OCI-LY3 (cell line): ENCODE measurements around the gene NR3C2.

Experiments
- H2AFZ ChIP-seq: fragments of 200-600, 300-600 bp; shearing (Covaris generic); 2 replicates; pipeline ENCODE4 v1.6.0; 2014; ENCODE audit warnings: antibody characterized with exemption, low read depth, low read length
- H3K27ac ChIP-seq: fragments of 200-600, 300-600 bp; sonication (generic); 2 replicates; pipeline ENCODE4 v1.5.1; 2014; ENCODE audit warnings: mild to moderate bottlenecking, low read length, moderate library complexity, mixed read lengths
- H3K27me3 ChIP-seq: fragments of 200-600, 300-600 bp; sonication (generic); 2 replicates; pipeline ENCODE4 v1.6.1; 2014; ENCODE audit warnings: low read depth, low read length, mixed read lengths
- H3K36me3 ChIP-seq: fragments of 200-600, 300-600 bp; sonication (generic); replicated peaks from 2 replicates; pipeline ENCODE3; 2014; ENCODE audit warnings: low read depth, low read length, mixed read lengths
- H3K4me1 ChIP-seq: fragments of 300-600, 200-600 bp; sonication (generic); 2 replicates; pipeline ENCODE4 v1.6.1; 2014; ENCODE audit warnings: low read length, mixed read lengths
- H3K4me2 ChIP-seq: fragments of 200-600, 300-600 bp; sonication (generic); 2 replicates; pipeline ENCODE4 v1.6.1; 2014; ENCODE audit warnings: low read length, mixed read lengths
- H3K4me3 ChIP-seq: fragments of 300-600, 200-600 bp; sonication (generic); 2 replicates; pipeline ENCODE4 v1.5.1; 2014; ENCODE audit warnings: antibody characterized with exemption, mild to moderate bottlenecking, low read length, moderate library complexity
- H3K79me2 ChIP-seq: fragments of 300-600, 200-600 bp; shearing (Covaris generic); 2 replicates; pipeline ENCODE4 v1.6.1; 2014; ENCODE audit warnings: mild to moderate bottlenecking, low read length, mixed read lengths
- H3K9ac ChIP-seq: fragments of 300-600, 200-600 bp; shearing (Covaris generic); 2 replicates; pipeline ENCODE4 v1.6.0; 2014; ENCODE audit warnings: mild to moderate bottlenecking, low read length, moderate library complexity
- H3K9me3 ChIP-seq: fragments of 200-600, 300-600 bp; shearing (Covaris generic); 2 replicates; pipeline ENCODE4 v1.6.1; 2014; ENCODE audit warnings: low read length, mixed read lengths; ENCODE audit not compliant: insufficient read depth
- H4K20me1 ChIP-seq: fragments of 200-600, 300-600 bp; sonication (generic); 2 replicates; pipeline ENCODE4 v1.6.1; 2016; ENCODE audit warnings: low read length, mixed read lengths; ENCODE audit not compliant: insufficient read depth
- EZH2phosphoT487 ChIP-seq: fragments of 200-600 bp; shearing (Covaris generic); IDR thresholded peaks from 2 replicates; pipeline ENCODE4 v1.6.1; 2018; ENCODE audit warnings: antibody characterized with exemption, mixed run types, low read depth
- TF ChIP-seq, protein P1 (sequence below): fragments of 200-600, 300-600 bp; sonication (generic); IDR thresholded peaks from 2 replicates; pipeline ENCODE4 v1.5.1; 2014; ENCODE audit warnings: antibody characterized with exemption, low read length, low read depth

Gene NR3C2

DNA sequence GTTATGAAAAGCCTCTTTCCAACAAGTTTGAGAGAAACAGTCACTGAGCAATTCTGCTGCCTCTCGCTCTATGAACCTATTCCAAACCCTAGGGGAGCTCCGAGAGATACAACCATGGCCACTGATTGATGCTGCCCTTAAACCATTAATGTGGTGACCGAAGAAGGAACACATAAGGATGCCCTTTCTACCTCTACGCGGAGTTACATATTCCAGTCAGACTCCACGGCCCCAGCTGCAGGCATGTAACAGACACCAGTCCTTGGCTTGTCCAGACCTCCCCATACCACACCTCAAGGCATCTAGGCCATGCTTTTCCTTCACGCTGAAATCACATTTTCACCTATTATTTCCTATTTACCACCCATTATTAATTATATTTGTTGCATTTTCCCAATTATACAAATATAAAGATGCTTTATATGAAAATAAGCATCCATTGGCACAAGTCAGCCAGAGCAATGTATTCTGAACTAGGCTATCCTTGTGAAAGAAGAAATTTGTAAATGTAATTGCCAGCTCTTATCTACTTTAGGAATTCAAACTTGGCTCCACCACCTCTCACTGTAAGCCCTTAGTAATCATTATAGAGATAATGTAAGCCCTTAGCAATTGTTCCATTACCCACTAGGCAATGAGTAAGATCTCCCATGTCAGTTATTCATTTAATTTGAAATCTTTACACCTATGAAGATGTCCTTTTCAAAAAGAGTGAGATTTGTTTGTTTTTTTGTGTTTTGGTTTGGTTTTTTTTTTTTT lies 338.4 kb downstream of the NR3C2 start:
- H2AFZ ChIP-seq = no peak overlapping the region
- no peaks in the 10 kb centered on the region for H3K36me3 ChIP-seq
- no peak for TF ChIP-seq EZH2phosphoT487
- TF ChIP-seq, protein P1, sequence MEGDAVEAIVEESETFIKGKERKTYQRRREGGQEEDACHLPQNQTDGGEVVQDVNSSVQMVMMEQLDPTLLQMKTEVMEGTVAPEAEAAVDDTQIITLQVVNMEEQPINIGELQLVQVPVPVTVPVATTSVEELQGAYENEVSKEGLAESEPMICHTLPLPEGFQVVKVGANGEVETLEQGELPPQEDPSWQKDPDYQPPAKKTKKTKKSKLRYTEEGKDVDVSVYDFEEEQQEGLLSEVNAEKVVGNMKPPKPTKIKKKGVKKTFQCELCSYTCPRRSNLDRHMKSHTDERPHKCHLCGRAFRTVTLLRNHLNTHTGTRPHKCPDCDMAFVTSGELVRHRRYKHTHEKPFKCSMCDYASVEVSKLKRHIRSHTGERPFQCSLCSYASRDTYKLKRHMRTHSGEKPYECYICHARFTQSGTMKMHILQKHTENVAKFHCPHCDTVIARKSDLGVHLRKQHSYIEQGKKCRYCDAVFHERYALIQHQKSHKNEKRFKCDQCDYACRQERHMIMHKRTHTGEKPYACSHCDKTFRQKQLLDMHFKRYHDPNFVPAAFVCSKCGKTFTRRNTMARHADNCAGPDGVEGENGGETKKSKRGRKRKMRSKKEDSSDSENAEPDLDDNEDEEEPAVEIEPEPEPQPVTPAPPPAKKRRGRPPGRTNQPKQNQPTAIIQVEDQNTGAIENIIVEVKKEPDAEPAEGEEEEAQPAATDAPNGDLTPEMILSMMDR = no peak
- H4K20me1 ChIP-seq = no peaks in the 10 kb centered on the region
- no peak overlapping the region for H3K9ac ChIP-seq
- no peaks in the 10 kb centered on the region for H3K9me3 ChIP-seq
- no peak overlapping the region for H3K4me3 ChIP-seq
- no peaks in the 10 kb centered on the region for H3K27me3 ChIP-seq
- no peaks in the 10 kb centered on the region for H3K79me2 ChIP-seq
- H3K27ac ChIP-seq = no peak overlapping the region
- no peak overlapping the region for H3K4me2 ChIP-seq
- H3K4me1 ChIP-seq = no peaks in the 10 kb centered on the region

DNA sequence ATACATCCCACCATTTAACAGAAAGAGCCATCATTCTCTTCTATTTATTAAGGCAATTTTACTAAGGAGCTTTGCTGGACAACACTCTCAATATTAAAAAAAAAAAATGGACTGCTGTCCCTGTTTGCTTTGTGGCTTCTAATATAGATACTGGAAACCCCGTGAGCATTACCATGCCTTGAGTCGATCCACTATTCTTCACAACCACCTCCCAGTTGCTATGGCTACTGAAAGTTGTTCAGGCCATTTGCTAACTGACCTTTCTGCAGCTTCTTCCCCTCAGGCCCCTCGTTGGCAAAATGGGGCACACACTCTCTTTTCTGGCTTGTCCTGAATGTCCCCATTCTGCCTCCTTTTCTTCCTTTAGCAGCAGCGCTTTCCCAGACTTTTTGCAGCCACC lies 340.4 kb downstream of the NR3C2 start:
- no peak overlapping the region for H3K4me3 ChIP-seq
- H3K4me1 ChIP-seq = no peaks in the 10 kb centered on the region
- H3K9me3 ChIP-seq = no peaks in the 10 kb centered on the region
- H4K20me1 ChIP-seq = no peaks in the 10 kb centered on the region
- H3K4me2 ChIP-seq = no peak overlapping the region
- no peaks in the 10 kb centered on the region for H3K36me3 ChIP-seq
- no peak overlapping the region for H2AFZ ChIP-seq
- H3K79me2 ChIP-seq = no peaks in the 10 kb centered on the region
- H3K9ac ChIP-seq = no peak overlapping the region
- no peak overlapping the region for H3K27ac ChIP-seq
- TF ChIP-seq, protein P1 = no peak
- TF ChIP-seq EZH2phosphoT487 = no peak
- H3K27me3 ChIP-seq = no peaks in the 10 kb centered on the region

DNA sequence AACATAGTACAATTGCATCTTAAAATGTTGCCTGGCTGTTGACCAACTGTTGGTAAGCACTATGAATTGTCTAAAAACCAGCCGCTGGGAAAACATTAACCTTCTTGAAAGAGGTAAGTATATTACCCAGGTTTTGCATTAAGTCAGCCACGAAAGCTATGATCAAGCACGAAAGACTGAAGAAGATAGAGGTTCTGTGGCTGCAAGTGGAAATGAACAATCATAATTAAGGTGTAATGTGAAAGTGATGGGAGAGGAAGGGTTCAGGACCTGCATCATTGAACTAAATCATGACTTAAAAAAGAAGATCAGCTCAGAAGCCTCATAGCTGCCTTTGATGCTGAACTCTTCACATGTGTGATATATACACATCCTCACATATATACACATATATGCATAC lies 341.0 kb downstream of the NR3C2 start:
- H2AFZ ChIP-seq = no peak overlapping the region
- no peak overlapping the region for H3K4me3 ChIP-seq
- no peaks in the 10 kb centered on the region for H3K36me3 ChIP-seq
- H3K79me2 ChIP-seq = no peaks in the 10 kb centered on the region
- H3K4me2 ChIP-seq = no peak overlapping the region
- no peaks in the 10 kb centered on the region for H4K20me1 ChIP-seq
- no peak overlapping the region for H3K27ac ChIP-seq
- TF ChIP-seq, protein P1 = no peak
- TF ChIP-seq EZH2phosphoT487 = no peak
- H3K9ac ChIP-seq = no peak overlapping the region
- H3K4me1 ChIP-seq = no peaks in the 10 kb centered on the region
- no peaks in the 10 kb centered on the region for H3K9me3 ChIP-seq
- no peaks in the 10 kb centered on the region for H3K27me3 ChIP-seq

DNA sequence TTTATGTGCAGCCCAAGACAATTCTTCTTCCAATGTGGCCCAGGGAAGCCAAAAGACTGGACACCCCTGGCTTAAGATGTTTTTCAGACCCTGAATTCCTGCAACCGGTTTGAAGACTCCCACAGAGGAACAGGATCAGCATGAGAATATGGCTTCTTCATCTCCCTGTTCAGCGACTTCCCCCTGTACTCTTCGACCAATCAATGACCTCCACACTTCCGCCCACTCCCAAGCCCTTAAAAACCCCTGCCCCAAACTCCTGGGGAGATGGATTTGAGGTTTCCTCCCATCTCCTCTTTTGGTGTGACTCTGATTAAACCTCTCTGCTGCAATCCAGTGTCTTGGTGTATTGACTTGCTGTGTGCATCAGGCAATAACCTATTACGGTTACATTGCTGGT lies 344.4 kb downstream of the NR3C2 start:
- Histone ChIP-seq H3K4me1 (no peaks in the 10 kb centered on the region), H3K4me3 (no peak overlapping the region), H3K9me3 (no peaks in the 10 kb centered on the region), H3K27me3 (no peaks in the 10 kb centered on the region), H3K4me2 (no peak overlapping the region), H3K27ac (no peak overlapping the region), H3K9ac (no peak overlapping the region), H3K79me2 (no peaks in the 10 kb centered on the region), H3K36me3 (no peaks in the 10 kb centered on the region), H2AFZ (no peak overlapping the region), H4K20me1 (no peaks in the 10 kb centered on the region)
- no peak for TF ChIP-seq EZH2phosphoT487
